Right renal cortex interstitium (tissue), 3 donors: ENCODE results near the gene PVALEF. TPM values are rescaled to one million over a fixed set of nuclear protein-coding genes. Genes with fewer than 3 reads are reported as not detected.
A peak's percentile ranks its signal among the peaks of the same experiment; 100 is the strongest.
"Not testable (repeated sequence)": the region's sequence is repeated elsewhere in the genome, so short reads cannot be mapped to it uniquely, and the experiment has no call there.

Experiments used
- DNase-seq, 3 donors: peaks; one replicate each; pipeline ENCODE4 v3.0.0-alpha.2; 2013; ENCODE audit warnings: low read depth in 3 of 3, low spot score in 2 of 3
- polyA plus RNA-seq, 3 donors: library from polyadenylated mRNA; unstranded; fragments of 120-200 nt; gene quantifications; one replicate each; pipeline ENCODE4 v1.2.1, GENCODE V29; 2013; ENCODE audit not compliant: insufficient read length in 3 of 3

PVALEF gene
- polyA plus RNA-seq, 3 donors: 0.10 to 0.50 (median 0.10) TPM

DNA sequence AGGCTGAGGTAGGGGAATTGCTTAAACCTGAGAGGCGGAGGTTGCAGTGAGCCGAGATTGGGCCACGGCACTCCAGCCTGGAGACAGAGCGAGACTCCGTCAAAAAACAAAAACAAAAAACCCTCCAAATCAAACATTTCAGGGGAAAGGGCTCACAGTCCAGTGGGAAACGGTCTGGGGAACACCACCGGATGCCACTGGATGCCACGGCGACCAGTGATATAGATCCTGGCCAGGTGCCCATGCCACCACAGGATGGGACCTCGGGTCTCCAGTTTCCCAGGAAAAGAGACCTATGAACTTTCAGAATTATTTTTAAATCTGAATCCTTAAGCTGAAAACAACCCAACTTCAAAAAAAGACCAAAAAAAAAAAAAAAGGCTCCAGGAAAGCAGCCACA lies 45.2 kb downstream of the PVALEF start:
- no peak for DNase-seq

- no peak for DNase-seq
These were observed 45.6 kb downstream of the PVALEF start for GRCh38 chr17:81210868-81211267.

GRCh38 chr17:81212365-81212764 lies 47.1 kb downstream of the PVALEF start:
- no peak for DNase-seq

GRCh38 chr17:81213978-81214377 lies 48.7 kb downstream of the PVALEF start:
- no peak for DNase-seq

- DNase-seq: no peak
These were observed 52.2 kb downstream of the PVALEF start for GRCh38 chr17:81217491-81217890.

DNA sequence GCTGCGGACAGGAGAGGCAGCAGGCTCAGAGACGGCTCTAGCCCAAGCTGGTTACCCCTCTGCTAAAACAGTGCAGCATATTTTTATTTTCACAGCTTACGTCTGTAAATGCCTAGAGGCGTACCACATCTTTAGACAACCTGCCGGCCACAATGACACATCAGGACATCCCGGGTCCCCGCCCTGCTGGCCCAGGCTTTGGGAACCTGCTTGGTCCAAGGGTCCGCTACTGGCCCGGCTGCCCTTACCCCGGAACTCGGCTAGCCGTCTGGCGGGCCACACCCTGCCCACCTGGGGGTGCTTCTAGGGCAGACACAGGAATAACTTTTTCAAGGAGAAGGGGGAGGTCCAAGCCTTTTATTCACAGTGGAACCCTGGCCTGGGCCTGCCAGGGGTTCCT lies 53.2 kb downstream of the PVALEF start:
- no peak for DNase-seq

- DNase-seq: no peak
These were observed 53.7 kb downstream of the PVALEF start for GRCh38 chr17:81218991-81219390.

GRCh38 chr17:81219476-81220180 lies 54.3 kb downstream of the PVALEF start:
- no peak for DNase-seq

DNA sequence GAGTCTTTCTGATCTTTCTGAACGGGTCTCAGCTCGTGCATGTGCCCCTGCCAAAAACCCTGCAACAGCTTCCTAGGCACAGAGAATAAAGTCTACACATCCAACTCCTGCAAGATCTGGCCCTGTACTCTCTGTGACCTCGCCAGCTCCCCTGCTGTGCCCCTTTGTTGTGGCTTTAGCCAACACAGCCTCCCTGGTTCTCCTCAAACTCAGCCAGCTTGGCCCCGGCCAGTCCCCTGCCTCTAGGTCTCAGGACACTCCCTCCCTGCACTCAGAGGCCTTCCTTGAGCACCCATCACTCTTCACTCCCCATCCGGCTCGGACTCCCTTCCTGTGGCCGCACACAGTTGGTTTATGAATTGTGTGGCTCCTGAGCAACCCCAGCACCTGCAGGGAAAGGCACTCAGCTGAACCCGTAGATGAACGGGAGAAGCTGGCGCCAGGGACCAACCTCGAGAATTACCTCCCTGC lies 56.1 kb downstream of the PVALEF start:
- DNase-seq: no peak

GRCh38 chr17:81221842-81222619 lies 56.7 kb downstream of the PVALEF start:
- DNase-seq: no peak

- DNase-seq: no peak
These were observed 57.3 kb downstream of the PVALEF start for GRCh38 chr17:81222620-81222905.

GRCh38 chr17:81222906-81223761 lies 57.8 kb downstream of the PVALEF start, which contains the start of gene CEP131:
TSS of gene CEP131 (minus strand) at chr17:81222965. CDS start at chr17:81220056, 2,909 bp downstream.
- DNase-seq: peak; percentile 88 to 95 (median 89)

DNA sequence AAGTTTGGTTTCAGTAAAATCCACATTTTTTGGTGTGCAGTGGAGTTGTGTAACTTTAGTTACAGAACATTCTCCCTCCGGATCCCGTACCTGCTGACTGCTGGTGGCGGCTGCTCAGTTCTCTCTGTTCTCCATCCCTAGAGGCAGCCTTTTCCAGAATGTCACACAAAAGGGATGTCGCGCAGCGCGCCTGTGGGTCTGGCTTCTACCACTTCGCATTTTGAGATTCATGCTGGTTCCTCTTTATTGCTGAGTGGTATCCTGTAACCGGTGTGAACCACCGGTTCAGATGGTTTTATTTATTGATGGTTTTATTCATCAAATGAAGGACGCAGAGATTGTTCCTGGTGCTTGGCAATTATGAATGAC lies 58.4 kb downstream of the PVALEF start:
- no peak for DNase-seq

- DNase-seq: not testable (repeated sequence)
These were observed 62.3 kb downstream of the PVALEF start for GRCh38 chr17:81227630-81228029.

DNA sequence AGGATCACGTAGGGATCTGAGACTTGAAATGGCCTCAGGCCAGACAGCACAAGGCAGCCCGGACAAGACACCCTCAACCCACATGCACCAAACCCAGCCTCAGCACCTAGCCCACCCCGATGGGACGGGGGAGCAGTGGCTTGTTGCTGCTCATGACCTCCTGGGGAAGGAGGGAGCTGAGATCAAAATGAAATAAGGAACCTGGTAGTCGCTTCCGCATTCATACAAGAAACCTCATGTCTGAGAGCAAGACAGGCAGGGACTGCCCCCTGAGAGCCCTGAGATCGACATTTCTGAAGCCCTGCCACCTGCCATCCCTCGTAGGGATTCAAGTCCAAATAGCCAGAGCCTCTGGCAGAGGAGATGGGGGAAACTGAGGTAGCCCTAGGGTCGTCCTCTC lies 63.1 kb downstream of the PVALEF start:
- no peak for DNase-seq

DNA sequence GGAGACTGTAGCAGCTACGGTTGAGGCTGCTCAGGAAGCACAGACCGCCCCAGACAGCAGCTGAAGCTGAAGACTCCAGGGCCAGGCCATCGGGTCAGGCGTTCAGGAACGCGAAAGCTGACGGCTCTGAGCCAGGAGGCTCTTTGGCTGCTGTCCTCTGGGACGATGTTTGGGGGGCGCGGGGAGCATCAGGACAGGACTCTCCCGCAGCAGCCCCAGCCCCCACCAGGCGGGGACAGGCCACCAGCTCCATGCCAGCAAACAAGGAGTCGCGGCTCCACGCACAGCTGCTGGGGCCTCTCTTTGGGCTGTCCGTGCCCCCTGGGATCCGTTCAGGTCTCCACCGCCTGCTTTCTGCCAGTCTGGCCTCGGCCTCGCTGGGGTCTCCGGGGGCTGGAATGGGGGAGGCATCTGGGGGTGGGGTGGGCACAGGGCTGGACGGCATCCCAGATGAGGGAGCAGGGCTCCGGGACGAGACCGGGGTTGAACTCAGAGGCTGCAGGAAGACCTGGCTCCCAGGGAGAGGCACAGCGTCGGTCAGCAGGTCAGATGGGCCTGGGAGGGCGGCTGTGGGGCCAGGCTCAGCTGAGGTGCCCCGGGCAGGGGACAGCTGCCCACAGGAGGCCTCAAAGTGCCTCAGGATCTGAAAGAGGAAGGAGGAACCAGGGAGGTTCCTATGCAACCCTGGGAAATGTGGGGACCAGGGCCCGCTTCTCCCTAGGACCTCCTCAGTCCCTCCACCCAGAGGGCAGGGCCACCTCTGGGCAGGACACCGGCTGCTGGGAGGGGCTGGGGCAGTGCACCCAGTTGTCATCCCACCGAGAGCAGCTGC lies 63.7 kb downstream of the PVALEF start:
- no peak for DNase-seq

GRCh38 chr17:81229666-81229920 lies 64.3 kb downstream of the PVALEF start:
- DNase-seq: no peak

DNA sequence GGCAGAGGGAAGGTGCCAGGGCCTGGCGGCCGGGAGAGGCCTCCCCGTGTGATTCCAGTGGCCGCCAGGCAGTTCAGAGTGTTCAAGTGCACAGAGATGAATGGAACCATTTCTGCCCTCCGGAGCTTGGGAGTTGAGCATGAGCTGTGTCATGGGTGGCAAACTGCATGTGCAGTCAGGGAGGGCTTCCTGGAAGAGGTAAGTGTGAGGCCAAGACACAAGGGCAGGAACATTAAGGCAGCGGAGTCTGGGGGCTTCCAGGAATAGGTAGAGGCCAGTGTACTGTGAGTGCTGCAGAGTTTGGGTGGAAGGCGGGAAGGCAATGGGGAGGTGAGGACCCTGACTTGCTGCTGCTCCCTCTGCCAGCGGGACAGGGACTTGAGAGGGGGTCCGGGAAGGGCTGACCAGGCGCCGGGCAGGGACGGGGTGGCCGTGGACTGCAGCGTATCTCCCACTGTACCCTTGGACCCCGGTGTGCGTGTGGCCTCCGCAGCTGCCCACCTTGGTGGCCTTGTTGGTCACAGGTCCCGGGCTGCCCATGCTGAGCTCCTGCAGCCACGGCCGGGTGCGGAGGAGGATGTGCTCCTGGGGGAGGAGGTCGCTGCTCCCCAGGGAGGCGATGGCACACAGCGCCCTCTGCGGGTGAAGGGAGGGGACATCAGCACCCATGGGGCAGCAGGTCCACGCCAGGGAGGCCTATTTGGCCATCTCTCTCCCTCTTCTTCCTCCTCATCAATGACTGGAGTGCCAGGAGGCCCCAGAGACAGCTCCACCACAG lies 64.9 kb downstream of the PVALEF start:
- DNase-seq: no peak

- DNase-seq: no peak
These were observed 65.9 kb downstream of the PVALEF start for GRCh38 chr17:81231121-81231645.
